Measurements from ENCODE around the gene GAS1. TPM values are rescaled to one million over a fixed set of nuclear protein-coding genes. Genes with fewer than 3 reads are reported as not detected.

GAS1 gene
- total RNA-seq, 4 donors from 2014 or later: 53.1 to 89.2 (median 66.6) TPM

DNA sequence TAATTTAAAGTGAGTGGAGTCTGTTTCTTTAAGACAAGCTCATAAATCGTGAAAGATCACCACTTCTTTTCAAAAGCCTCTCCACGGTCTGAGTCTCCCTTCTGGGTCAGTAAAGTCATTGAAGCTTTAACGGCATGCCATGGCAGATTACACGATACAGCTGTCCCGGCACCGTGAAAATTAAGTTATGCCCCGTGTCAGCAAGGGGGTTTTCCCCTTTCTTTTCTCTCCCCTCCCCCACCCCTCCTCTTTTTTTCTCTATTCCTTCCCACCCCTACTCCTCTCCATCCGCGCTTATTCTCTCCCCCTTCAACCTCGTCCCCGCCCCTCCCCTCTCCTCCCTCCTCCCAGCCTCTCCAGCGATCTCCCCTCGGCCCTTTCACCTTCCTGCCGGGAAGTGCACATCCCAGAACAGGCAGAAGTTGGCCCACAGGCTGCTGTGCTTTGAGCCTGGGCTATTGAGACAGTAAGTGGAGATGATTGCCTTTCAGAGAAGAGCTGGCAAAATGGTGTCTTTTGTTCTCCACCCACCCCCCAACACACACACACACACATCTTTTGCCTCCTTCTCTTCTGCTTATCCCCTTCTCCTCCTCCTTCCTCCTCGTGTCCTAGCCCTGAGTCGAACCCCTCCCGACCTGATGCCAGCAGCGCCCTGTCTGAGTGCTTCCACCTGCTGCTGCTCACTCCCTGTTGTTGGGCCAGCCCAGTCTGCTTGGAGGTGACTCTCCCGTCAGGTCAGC lies 44.1 kb downstream of the GAS1 start:
- no peak for TF ChIP-seq CTCF (IDR thresholded peaks at IDR 0.05; ENCODE audit: low read depth)

GRCh38 chr9:86902586-86902985 lies 44.7 kb downstream of the GAS1 start:
- no peak for TF ChIP-seq CTCF (IDR thresholded peaks at IDR 0.05; ENCODE audit: low read depth)

DNA sequence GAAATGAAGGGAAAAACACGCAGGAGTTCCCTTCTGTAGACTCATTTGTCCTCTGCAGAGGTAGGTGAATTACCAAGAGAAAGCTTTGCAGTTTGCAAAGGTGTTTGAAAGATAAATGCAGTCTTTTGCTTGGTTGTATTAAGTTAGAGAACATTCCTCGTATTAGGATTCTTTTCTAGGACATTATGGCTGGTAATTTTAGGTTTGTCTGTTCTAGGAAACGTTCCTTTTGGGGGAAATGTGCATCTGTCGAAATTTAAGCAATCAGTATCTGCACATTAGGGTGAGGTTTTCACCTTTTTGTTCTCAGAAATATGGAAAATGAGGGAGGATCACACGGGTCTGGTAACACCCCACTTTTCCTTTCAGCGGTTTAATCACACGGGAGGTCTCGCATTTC lies 45.1 kb downstream of the GAS1 start:
- no peak for TF ChIP-seq CTCF (IDR thresholded peaks at IDR 0.05; ENCODE audit: low read depth)

DNA sequence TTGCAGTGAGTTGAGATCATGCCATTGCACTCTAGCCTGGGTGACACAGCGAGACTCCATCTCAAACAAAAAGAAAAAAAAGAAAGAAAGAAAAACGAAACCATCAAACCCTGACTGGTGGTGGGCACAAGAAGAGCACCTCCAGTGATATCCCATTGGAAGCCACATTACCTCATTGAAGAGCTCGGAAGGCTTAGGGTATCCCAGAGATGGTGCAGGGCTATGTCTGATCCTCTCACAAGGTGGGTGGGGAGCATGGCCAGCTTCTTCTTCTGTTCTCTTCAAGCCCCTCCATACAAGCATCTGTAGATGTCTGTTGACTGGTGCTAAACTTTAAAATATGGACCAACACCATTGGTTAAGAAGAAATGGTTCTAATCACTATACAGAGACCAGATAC lies 45.8 kb downstream of the GAS1 start:
- no peak for TF ChIP-seq CTCF (IDR thresholded peaks at IDR 0.05; ENCODE audit: low read depth)
